Lung (tissue), 12 donors: ENCODE data around the gene HSPA12B. TPM values are rescaled to one million over a fixed set of nuclear protein-coding genes. Genes with fewer than 3 reads are reported as not detected.
A peak's percentile ranks its signal among the peaks of the same experiment; 100 is the strongest.

ENCODE experiments used
- ATAC-seq: fragments of 200-7000 bp; cut with Tn5 transposase; one replicate; pipeline ENCODE4 v1.9.1; 2020; ENCODE audit warnings: moderate number of reproducible peaks; ENCODE audit not compliant: insufficient read depth, low FRiP score
- DNase-seq, 3 donors: peaks; one replicate each; pipeline ENCODE4 v3.0.0-alpha.2; 2013 to 2017
- H3K27ac ChIP-seq, 2 donors: one replicate each; pipeline ENCODE4 v1.5.1; 2013; ENCODE audit warnings: mild to moderate bottlenecking in 2 of 2, moderate library complexity in 2 of 2, control low read depth in 1 of 2, inconsistent platforms in 1 of 2, low read depth in 1 of 2, low read length in 1 of 2
- H3K27me3 ChIP-seq, 3 donors: one replicate each; pipeline ENCODE4 v1.5.1; 2013; ENCODE audit warnings: low read length in 2 of 3; ENCODE audit not compliant: control insufficient read depth in 3 of 3, insufficient read depth in 3 of 3
- H3K36me3 ChIP-seq, 4 donors: one replicate each; pipeline ENCODE4 v1.5.1; 2013; ENCODE audit warnings: low read length in 4 of 4, mild to moderate bottlenecking in 1 of 4, moderate library complexity in 1 of 4; ENCODE audit not compliant: control insufficient read depth in 4 of 4, insufficient read depth in 4 of 4
- H3K4me1 ChIP-seq, 5 donors: one replicate each; pipeline ENCODE4 v1.5.1; 2013; ENCODE audit warnings: low read length in 5 of 5, mild to moderate bottlenecking in 2 of 5, moderate library complexity in 1 of 5; ENCODE audit not compliant: control insufficient read depth in 5 of 5, insufficient read depth in 5 of 5
- H3K4me3 ChIP-seq: one replicate; pipeline ENCODE4 v1.5.1; 2013; ENCODE audit warnings: mild to moderate bottlenecking, control low read depth, moderate library complexity
- H3K9ac ChIP-seq, 2 donors: one replicate each; pipeline ENCODE4 v1.5.1; 2013; ENCODE audit warnings: low read length in 2 of 2, control low read depth in 1 of 2; ENCODE audit not compliant: insufficient read depth in 1 of 2
- H3K9me3 ChIP-seq, 4 donors: one replicate each; pipeline ENCODE4 v1.5.1; 2013; ENCODE audit warnings: low read length in 3 of 4, mild to moderate bottlenecking in 1 of 4, moderate library complexity in 1 of 4; ENCODE audit not compliant: control insufficient read depth in 4 of 4, insufficient read depth in 3 of 4
- WGBS, 2 donors: extraction: QIAGEN DNeasy Blood & Tissue Kit; methylation state at CpG; one replicate each; pipeline ENCODE4 v1.1.7; 2013; 5-methylcytosine and 5-hydroxymethylcytosine counted together
- polyA plus RNA-seq, 2 donors: library from polyadenylated mRNA; stranded (reverse); fragments of 200-250 nt; gene quantifications; one replicate each; pipeline ENCODE4 v1.2.1, GENCODE V29; 2013
- total RNA-seq, 2 donors: library from RNA; depleted of rRNA in 1 of 2; stranded (reverse); fragments of >200 nt in 1 of 2; gene quantifications; one replicate each; pipeline ENCODE4 v1.2.1, GENCODE V29; 2014 to 2021
- TF ChIP-seq, protein P1 (sequence below): IDR thresholded peaks from 2 replicates; pipeline ENCODE4 v1.5.1; 2012; ENCODE audit warnings: mild to moderate bottlenecking; ENCODE audit errors: control extremely low read depth, extremely low read depth
- donor health status: control.
- donor health status: control.
- donor health status: Bipolar disorder and iron deficiency.
- donor health status: healthy.
- donor health status: DM: yes; HTN: yes; CAD: no.

HSPA12B gene
- total and polyA plus RNA-seq, 4 donors, result 11.4 to 28.3 (median 19.9) TPM

DNA sequence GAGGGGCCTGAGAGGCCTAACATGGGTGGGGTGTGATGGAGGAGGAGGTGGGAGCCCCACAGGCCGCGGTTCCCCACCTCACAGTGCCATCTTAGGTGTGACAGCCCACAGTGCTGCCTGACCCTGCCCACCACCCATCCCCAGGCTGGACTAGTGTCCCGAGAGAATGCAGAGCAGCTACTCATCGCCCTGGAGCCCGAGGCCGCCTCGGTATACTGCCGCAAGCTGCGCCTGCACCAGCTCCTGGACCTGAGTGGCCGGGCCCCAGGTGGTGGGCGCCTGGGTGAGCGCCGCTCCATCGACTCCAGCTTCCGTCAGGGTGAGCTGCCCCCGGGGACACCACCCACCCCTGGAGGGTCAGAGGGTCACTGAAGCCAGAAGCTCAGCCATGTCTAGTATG is 15.6 kb downstream of the HSPA12B start:
- DNase-seq, result no peak
- 92 to 94% methylated on average over 16 of the region's 16 CpGs for WGBS, 2 donors

DNA sequence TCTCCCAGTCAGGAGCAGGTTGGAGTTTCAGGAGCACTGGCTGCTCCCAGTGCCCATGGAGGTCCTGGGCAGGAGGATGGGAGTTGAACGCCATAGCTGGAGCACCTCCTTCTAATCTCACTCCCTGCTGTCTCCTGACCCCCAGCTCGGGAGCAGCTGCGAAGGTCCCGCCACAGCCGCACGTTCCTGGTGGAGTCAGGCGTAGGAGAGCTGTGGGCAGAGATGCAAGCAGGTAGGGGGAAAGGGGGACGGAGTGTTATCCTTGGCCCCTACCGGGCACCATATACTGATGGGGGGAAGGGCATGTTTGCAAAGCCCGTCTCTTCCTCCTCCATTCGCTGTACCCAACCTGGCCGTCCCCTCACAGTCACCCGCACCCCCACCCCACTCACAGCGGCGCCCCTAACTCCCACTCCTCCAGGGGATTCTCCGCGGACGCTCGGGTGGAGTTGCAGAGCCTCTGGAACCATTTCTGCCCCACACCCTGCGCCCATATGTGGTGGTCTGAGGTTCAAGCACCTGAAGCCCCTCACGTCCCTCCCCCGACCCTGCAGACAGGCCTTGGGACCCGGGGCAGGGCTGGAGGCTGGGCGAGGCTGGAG is 16.7 kb downstream of the HSPA12B start:
- no peak overlapping the region for H3K4me3 ChIP-seq
- peaks cover 0 to 18% (median 10%) of the 10 kb centered on the region in 4 donors for H3K36me3 ChIP-seq
- TF ChIP-seq, protein P1, sequence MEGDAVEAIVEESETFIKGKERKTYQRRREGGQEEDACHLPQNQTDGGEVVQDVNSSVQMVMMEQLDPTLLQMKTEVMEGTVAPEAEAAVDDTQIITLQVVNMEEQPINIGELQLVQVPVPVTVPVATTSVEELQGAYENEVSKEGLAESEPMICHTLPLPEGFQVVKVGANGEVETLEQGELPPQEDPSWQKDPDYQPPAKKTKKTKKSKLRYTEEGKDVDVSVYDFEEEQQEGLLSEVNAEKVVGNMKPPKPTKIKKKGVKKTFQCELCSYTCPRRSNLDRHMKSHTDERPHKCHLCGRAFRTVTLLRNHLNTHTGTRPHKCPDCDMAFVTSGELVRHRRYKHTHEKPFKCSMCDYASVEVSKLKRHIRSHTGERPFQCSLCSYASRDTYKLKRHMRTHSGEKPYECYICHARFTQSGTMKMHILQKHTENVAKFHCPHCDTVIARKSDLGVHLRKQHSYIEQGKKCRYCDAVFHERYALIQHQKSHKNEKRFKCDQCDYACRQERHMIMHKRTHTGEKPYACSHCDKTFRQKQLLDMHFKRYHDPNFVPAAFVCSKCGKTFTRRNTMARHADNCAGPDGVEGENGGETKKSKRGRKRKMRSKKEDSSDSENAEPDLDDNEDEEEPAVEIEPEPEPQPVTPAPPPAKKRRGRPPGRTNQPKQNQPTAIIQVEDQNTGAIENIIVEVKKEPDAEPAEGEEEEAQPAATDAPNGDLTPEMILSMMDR, result no peak
- H3K9ac ChIP-seq, result no peak overlapping the region
- no peaks in the 10 kb centered on the region for H3K9me3 ChIP-seq
- DNase-seq (no peak), ATAC-seq (no peak)
- no peak overlapping the region for H3K27ac ChIP-seq
- WGBS, 2 donors, result 77 to 88% methylated on average over 24 of the region's 24 CpGs
- peaks cover 0 to 9% (median 0%) of the 10 kb centered on the region in 5 donors for H3K4me1 ChIP-seq
- H3K27me3 ChIP-seq, result peaks cover 0 to 22% (median 3%) of the 10 kb centered on the region in 3 donors

More for the DNA sequence above, 15.6 kb downstream of the HSPA12B start:
- TF ChIP-seq, protein P1, result no peak
- H3K4me3 ChIP-seq, result no peak overlapping the region
- no peak overlapping the region for H3K9ac ChIP-seq
- no peaks in the 10 kb centered on the region for H3K9me3 ChIP-seq
- peaks cover 0 to 9% (median 0%) of the 10 kb centered on the region in 5 donors for H3K4me1 ChIP-seq
- peaks cover 0 to 18% (median 14%) of the 10 kb centered on the region in 4 donors for H3K36me3 ChIP-seq
- H3K27me3 ChIP-seq, result peaks cover 0 to 22% (median 3%) of the 10 kb centered on the region in 3 donors
- no peak for ATAC-seq
- H3K27ac ChIP-seq, result no peak overlapping the region

DNA sequence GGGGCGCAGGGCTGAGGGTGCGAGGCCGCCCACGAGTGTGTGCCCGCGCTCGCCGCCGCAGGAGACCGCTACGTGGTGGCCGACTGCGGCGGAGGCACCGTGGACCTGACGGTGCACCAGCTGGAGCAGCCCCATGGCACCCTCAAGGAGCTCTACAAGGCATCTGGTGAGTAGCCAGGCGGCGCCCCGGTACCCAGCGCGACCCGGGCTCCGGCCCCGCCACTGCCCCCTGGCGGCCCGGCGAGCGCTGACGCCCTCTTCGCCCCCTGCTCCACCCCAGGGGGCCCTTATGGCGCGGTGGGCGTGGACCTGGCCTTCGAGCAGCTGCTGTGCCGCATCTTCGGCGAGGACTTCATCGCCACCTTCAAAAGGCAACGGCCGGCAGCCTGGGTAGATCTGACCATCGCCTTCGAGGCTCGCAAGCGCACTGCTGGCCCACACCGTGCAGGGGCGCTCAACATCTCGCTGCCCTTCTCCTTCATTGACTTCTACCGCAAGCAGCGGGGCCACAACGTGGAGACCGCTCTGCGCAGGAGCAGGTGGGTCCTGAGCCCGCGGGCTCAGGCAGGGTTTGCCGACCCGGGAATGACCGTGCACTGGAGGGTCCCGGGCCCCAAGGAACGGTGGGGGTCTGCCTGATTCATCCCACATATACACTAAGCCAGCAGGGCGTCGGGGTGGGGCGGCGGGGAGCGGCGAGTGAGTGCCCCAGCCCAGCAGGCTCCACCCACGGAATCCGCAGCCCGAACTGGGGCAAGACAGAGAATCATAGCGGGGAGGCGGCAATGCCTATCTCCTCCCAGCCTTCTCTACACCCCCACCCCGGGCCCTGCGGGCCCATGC is 17.4 kb downstream of the HSPA12B start:
- TF ChIP-seq, protein P1, result peak; percentile 11
- Histone ChIP-seq H3K27me3 (peaks cover 0 to 19% (median 3%) of the 10 kb centered on the region in 3 donors), H3K27ac (no peak overlapping the region), H3K9me3 (no peaks in the 10 kb centered on the region), H3K9ac (no peak overlapping the region), H3K36me3 (peaks cover 0 to 18% (median 10%) of the 10 kb centered on the region in 4 donors), H3K4me3 (no peak overlapping the region), H3K4me1 (peaks cover 0 to 9% (median 0%) of the 10 kb centered on the region in 5 donors)
- DNase-seq, result peak in 1 of 3 donors; percentile 50
- WGBS, 2 donors, result 60 to 74% methylated on average over 58 to 72 of the region's 72 CpGs
- ATAC-seq, result no peak
